B cell (primary cell): ENCODE measurements around the gene MGMT.

ENCODE experiments used
- EZH2 ChIP-seq: IDR thresholded peaks from 2 replicates; pipeline ENCODE4 v1.6.1; 2012; ENCODE audit warnings: borderline replicate concordance, low read depth, mild to moderate bottlenecking, moderate library complexity, low read length; ENCODE audit not compliant: insufficient read depth, poor library complexity, severe bottlenecking
- TF ChIP-seq, protein P1 (sequence below): fragments of 200-600 bp; IDR thresholded peaks from one replicate; pipeline ENCODE4 v1.8.0; 2022; ENCODE audit warnings: antibody characterized with exemption, mild to moderate bottlenecking

DNA sequence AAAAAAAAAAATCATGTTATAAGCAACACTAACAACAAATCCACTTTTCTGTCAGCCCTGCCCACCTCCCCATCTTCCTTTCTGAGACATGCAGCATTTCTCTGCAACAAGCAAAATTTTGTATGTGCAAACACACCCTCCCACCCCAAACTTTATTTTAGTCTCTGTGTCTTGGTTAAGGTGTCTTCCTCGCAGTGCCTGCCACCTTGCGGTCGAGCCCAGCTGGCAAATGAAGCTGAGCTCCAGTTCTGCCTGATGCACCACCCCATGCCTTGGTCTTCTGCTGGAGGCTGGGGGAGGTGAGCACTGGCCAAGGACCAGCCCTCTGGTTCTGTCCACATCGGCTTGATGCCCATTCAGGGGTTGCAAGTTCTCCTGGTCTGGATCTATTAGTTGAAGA is 206.3 kb downstream of the MGMT start:
- TF ChIP-seq, protein P1, sequence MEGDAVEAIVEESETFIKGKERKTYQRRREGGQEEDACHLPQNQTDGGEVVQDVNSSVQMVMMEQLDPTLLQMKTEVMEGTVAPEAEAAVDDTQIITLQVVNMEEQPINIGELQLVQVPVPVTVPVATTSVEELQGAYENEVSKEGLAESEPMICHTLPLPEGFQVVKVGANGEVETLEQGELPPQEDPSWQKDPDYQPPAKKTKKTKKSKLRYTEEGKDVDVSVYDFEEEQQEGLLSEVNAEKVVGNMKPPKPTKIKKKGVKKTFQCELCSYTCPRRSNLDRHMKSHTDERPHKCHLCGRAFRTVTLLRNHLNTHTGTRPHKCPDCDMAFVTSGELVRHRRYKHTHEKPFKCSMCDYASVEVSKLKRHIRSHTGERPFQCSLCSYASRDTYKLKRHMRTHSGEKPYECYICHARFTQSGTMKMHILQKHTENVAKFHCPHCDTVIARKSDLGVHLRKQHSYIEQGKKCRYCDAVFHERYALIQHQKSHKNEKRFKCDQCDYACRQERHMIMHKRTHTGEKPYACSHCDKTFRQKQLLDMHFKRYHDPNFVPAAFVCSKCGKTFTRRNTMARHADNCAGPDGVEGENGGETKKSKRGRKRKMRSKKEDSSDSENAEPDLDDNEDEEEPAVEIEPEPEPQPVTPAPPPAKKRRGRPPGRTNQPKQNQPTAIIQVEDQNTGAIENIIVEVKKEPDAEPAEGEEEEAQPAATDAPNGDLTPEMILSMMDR, result no peak
- no peak for TF ChIP-seq EZH2
